ENCODE data around the gene PNMA6A. TPM values are rescaled to one million over a fixed set of nuclear protein-coding genes. Genes with fewer than 3 reads are reported as not detected.

The PNMA6A gene
- total and polyA plus RNA-seq, 2 of the 13 experiments (the other 11 are each of a cell fraction or from before 2014, with no cell fraction given): 0.11 to 0.66 TPM

DNA sequence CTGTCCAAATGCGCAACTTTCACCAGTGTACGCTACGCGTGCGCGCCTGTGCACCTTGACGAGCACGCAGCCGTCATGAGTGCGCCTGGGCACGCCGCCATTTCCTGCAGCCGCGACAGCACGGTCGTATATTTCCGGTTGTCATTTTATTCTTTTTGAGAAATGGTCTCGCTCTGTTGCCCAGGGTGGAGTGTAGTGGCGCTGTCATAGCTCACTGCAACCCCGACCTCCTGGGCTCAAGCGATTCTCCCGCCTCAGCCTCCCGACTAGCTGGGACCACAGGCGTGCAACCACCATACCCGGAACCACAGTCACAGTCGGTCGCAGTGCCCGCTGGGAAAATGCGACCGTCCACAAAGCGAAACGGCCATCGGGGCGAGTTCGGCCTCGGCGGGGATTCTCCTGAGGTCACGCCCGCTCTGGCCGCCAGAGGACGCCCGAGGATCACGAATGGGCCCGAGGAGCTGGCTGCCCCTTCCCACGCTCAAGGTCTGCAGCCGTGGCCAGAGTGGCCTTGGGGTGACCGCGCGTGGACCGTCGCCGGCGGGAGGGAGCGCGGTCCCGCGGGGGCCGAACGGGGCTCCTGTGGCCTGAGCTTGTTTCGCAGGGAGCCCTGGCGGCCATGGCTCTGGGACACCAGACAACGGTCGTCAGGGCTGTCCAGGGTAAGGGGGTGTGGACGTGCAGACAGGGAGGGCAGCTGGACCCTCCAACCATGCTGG is 39.7 kb upstream of the PNMA6A start (continued):
- TF ChIP-seq MAZ (IDR thresholded peaks at IDR 0.05; ENCODE audit: borderline replicate concordance, low read depth, low read length) (no peak), MAZ (CRISPR knock-in tag; IDR thresholded peaks at IDR 0.05; ENCODE audit: low read depth) (peak; percentile 30; the same call in 1 of the 2 replicates), ZBTB20 (CRISPR knock-in tag; IDR thresholded peaks at IDR 0.05; ENCODE audit: borderline replicate concordance, low read depth) (no peak), RORA (CRISPR knock-in tag; IDR thresholded peaks at IDR 0.05) (no peak), ESRRA (CRISPR knock-in tag; IDR thresholded peaks at IDR 0.05; ENCODE audit: low read depth) (no peak), ZNF672 (CRISPR knock-in tag; IDR thresholded peaks at IDR 0.05) (no peak), LCORL (IDR thresholded peaks at IDR 0.05) (no peak), LCORL (CRISPR knock-in tag; IDR thresholded peaks at IDR 0.05) (no peak), AHR (CRISPR knock-in tag; IDR thresholded peaks at IDR 0.05) (no peak), IRX3 (CRISPR knock-in tag; IDR thresholded peaks at IDR 0.05; ENCODE audit: borderline replicate concordance, low read depth) (no peak), PTBP1 (IDR thresholded peaks at IDR 0.05; ENCODE audit: low read depth, low read length, poor library complexity, severe bottlenecking) (no peak), ZNF205 (CRISPR knock-in tag; IDR thresholded peaks at IDR 0.05) (0 out of 2 replicates have a peak, but pooled peaks have one; percentile 13), HDAC1 (CRISPR knock-in tag; IDR thresholded peaks at IDR 0.05) (no peak), MIER2 (CRISPR knock-in tag; IDR thresholded peaks at IDR 0.05) (no peak), ZNF703 (CRISPR knock-in tag; IDR thresholded peaks at IDR 0.05; ENCODE audit: borderline replicate concordance) (no peak), RNF2 (conservative IDR thresholded peaks at IDR 0.05; ENCODE audit: low read depth) (no peak), ZNF460 (CRISPR knock-in tag; IDR thresholded peaks at IDR 0.05; ENCODE audit: borderline replicate concordance) (no peak), HNRNPH1 (optimal IDR thresholded peaks at IDR 0.05; ENCODE audit: low read depth, low read length) (no peak), HNRNPK (IDR thresholded peaks at IDR 0.05; ENCODE audit: low read depth, low read length, poor library complexity, severe bottlenecking) (no peak)
- TF ChIP-seq, protein P1, sequence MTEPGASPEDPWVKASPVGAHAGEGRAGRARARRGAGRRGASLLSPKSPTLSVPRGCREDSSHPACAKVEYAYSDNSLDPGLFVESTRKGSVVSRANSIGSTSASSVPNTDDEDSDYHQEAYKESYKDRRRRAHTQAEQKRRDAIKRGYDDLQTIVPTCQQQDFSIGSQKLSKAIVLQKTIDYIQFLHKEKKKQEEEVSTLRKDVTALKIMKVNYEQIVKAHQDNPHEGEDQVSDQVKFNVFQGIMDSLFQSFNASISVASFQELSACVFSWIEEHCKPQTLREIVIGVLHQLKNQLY (CRISPR knock-in tag; IDR thresholded peaks at IDR 0.05): no peak
- TF ChIP-seq, protein P2, sequence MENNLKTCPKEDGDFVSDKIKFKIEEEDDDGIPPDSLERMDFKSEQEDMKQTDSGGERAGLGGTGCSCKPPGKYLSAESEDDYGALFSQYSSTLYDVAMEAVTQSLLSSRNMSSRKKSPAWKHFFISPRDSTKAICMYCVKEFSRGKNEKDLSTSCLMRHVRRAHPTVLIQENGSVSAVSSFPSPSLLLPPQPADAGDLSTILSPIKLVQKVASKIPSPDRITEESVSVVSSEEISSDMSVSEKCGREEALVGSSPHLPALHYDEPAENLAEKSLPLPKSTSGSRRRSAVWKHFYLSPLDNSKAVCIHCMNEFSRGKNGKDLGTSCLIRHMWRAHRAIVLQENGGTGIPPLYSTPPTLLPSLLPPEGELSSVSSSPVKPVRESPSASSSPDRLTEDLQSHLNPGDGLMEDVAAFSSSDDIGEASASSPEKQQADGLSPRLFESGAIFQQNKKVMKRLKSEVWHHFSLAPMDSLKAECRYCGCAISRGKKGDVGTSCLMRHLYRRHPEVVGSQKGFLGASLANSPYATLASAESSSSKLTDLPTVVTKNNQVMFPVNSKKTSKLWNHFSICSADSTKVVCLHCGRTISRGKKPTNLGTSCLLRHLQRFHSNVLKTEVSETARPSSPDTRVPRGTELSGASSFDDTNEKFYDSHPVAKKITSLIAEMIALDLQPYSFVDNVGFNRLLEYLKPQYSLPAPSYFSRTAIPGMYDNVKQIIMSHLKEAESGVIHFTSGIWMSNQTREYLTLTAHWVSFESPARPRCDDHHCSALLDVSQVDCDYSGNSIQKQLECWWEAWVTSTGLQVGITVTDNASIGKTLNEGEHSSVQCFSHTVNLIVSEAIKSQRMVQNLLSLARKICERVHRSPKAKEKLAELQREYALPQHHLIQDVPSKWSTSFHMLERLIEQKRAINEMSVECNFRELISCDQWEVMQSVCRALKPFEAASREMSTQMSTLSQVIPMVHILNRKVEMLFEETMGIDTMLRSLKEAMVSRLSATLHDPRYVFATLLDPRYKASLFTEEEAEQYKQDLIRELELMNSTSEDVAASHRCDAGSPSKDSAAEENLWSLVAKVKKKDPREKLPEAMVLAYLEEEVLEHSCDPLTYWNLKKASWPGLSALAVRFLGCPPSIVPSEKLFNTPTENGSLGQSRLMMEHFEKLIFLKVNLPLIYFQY (CRISPR knock-in tag; IDR thresholded peaks at IDR 0.05; ENCODE audit: borderline replicate concordance): no peak
- TF ChIP-seq, protein P3, sequence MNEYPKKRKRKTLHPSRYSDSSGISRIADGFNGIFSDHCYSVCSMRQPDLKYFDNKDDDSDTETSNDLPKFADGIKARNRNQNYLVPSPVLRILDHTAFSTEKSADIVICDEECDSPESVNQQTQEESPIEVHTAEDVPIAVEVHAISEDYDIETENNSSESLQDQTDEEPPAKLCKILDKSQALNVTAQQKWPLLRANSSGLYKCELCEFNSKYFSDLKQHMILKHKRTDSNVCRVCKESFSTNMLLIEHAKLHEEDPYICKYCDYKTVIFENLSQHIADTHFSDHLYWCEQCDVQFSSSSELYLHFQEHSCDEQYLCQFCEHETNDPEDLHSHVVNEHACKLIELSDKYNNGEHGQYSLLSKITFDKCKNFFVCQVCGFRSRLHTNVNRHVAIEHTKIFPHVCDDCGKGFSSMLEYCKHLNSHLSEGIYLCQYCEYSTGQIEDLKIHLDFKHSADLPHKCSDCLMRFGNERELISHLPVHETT (CRISPR knock-in tag; conservative IDR thresholded peaks at IDR 0.05): no peak
- TF ChIP-seq, protein P4, sequence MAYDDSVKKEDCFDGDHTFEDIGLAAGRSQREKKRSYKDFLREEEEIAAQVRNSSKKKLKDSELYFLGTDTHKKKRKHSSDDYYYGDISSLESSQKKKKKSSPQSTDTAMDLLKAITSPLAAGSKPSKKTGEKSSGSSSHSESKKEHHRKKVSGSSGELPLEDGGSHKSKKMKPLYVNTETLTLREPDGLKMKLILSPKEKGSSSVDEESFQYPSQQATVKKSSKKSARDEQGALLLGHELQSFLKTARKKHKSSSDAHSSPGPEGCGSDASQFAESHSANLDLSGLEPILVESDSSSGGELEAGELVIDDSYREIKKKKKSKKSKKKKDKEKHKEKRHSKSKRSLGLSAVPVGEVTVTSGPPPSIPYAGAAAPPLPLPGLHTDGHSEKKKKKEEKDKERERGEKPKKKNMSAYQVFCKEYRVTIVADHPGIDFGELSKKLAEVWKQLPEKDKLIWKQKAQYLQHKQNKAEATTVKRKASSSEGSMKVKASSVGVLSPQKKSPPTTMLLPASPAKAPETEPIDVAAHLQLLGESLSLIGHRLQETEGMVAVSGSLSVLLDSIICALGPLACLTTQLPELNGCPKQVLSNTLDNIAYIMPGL (CRISPR knock-in tag; IDR thresholded peaks at IDR 0.05; ENCODE audit: borderline replicate concordance in 1 of 2, low read depth in 1 of 2): no peak
